SU-DHL-6 (cell line): ENCODE results near the gene GABRA1.

Experiments
- EZH2phosphoT487 ChIP-seq: fragments of 200-600 bp; sonication (generic), shearing (Covaris generic); conservative IDR thresholded peaks from 2 replicates; pipeline ENCODE4 v1.6.1; 2018; ENCODE audit warnings: mild to moderate bottlenecking, antibody characterized with exemption, low read length, moderate library complexity, mixed read lengths
- TF ChIP-seq, protein P1 (sequence below): fragments of 200-600 bp; sonication (generic); IDR thresholded peaks from one replicate; pipeline ENCODE4 v1.5.1; 2017; ENCODE audit warnings: antibody characterized with exemption, mild to moderate bottlenecking, low read length, moderate library complexity; ENCODE audit not compliant: insufficient read depth, poor library complexity, severe bottlenecking

DNA sequence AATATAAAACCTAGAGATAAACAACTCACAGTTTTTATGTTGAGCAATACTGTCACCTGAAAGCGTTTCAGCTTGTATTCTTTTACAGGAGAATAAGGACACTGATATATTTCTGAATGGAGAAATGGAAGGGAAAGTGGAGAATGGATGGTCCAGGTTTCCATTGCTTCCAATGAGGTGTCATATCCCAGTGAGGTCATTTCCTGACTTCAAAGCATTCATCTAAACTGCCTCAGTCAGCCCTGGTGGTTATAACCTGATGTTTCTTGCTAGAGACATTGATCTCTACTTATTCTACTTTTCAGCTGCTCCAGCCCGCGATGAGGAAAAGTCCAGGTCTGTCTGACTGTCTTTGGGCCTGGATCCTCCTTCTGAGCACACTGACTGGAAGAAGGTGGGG is 2.6 kb downstream of the GABRA1 start:
- TF ChIP-seq, protein P1, sequence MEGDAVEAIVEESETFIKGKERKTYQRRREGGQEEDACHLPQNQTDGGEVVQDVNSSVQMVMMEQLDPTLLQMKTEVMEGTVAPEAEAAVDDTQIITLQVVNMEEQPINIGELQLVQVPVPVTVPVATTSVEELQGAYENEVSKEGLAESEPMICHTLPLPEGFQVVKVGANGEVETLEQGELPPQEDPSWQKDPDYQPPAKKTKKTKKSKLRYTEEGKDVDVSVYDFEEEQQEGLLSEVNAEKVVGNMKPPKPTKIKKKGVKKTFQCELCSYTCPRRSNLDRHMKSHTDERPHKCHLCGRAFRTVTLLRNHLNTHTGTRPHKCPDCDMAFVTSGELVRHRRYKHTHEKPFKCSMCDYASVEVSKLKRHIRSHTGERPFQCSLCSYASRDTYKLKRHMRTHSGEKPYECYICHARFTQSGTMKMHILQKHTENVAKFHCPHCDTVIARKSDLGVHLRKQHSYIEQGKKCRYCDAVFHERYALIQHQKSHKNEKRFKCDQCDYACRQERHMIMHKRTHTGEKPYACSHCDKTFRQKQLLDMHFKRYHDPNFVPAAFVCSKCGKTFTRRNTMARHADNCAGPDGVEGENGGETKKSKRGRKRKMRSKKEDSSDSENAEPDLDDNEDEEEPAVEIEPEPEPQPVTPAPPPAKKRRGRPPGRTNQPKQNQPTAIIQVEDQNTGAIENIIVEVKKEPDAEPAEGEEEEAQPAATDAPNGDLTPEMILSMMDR, result no peak
- TF ChIP-seq EZH2phosphoT487, result no peak
